Mucosa of rectum (tissue), 2 donors: ENCODE data around the gene ARHGAP23.
A peak's percentile ranks its signal among the peaks of the same experiment; 100 is the strongest.

Experiments used
- H3K27ac ChIP-seq, 2 donors: one replicate each; pipeline ENCODE4 v1.7.0; 2013; ENCODE audit warnings: inconsistent platforms in 2 of 2, low read depth in 2 of 2, low read length in 2 of 2
- H3K27me3 ChIP-seq, 2 donors: one replicate each; pipeline ENCODE4 v1.7.0; 2013; ENCODE audit warnings: low read length in 2 of 2; ENCODE audit not compliant: control insufficient read depth in 2 of 2, insufficient read depth in 2 of 2
- H3K36me3 ChIP-seq, 2 donors: one replicate each; pipeline ENCODE4 v1.7.0; 2013; ENCODE audit warnings: low read length in 2 of 2; ENCODE audit not compliant: control insufficient read depth in 2 of 2, insufficient read depth in 2 of 2
- H3K4me1 ChIP-seq, 2 donors: one replicate each; pipeline ENCODE4 v1.7.0; 2013; ENCODE audit warnings: low read length in 2 of 2, mild to moderate bottlenecking in 1 of 2; ENCODE audit not compliant: control insufficient read depth in 2 of 2, insufficient read depth in 2 of 2
- H3K4me3 ChIP-seq, 2 donors: one replicate each; pipeline ENCODE4 v1.7.0; 2013; ENCODE audit warnings: low read length in 2 of 2
- H3K9ac ChIP-seq, 2 donors: one replicate each; pipeline ENCODE4 v1.7.0; 2013; ENCODE audit warnings: low read length in 2 of 2, low read depth in 1 of 2, mild to moderate bottlenecking in 1 of 2
- H3K9me3 ChIP-seq, 2 donors: one replicate each; pipeline ENCODE4 v1.7.0; 2013; ENCODE audit warnings: low read length in 2 of 2; ENCODE audit not compliant: control insufficient read depth in 2 of 2
- donor health status: healthy.
- donor health status: Normal muscosa, but diverticular disease.

Gene ARHGAP23

GRCh38 chr17:38441429-38442061 lies 13.3 kb downstream of the ARHGAP23 start:
- peaks cover 0 to 4% of the 10 kb centered on the region in 2 donors for H3K4me1 ChIP-seq
- H3K4me3 ChIP-seq: no peak overlapping the region
- H3K36me3 ChIP-seq: no peaks in the 10 kb centered on the region
- no peaks in the 10 kb centered on the region for H3K27me3 ChIP-seq
- H3K27ac ChIP-seq: no peak overlapping the region
- no peaks in the 10 kb centered on the region for H3K9me3 ChIP-seq
- H3K9ac ChIP-seq: no peak overlapping the region

DNA sequence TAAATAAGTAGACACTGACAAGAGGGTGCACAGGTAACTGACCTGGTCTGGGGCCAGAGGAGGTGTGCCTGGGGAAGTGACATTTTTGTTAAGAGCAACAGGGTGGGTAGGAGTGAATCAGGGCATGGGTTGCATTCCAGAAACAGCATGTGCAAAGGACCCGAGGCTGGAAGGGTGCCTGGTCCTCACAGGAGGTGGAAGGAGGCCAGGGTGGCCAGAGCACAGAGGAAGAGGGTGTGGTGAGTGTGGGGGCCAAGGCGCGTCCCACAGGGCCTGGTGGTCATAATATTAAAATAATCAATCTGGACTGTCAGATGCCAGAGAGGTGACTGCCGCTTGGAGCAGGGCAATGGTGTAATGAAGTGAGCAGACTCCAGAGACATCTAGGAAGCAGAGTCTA lies 14.3 kb downstream of the ARHGAP23 start:
- Histone ChIP-seq H3K27me3 (no peaks in the 10 kb centered on the region), H3K27ac (no peak overlapping the region)

GRCh38 chr17:38443356-38444031 lies 15.2 kb downstream of the ARHGAP23 start:
- Histone ChIP-seq H3K9ac (no peak overlapping the region), H3K27me3 (no peaks in the 10 kb centered on the region), H3K4me3 (no peak overlapping the region), H3K4me1 (peaks cover 0 to 4% of the 10 kb centered on the region in 2 donors), H3K36me3 (no peaks in the 10 kb centered on the region), H3K9me3 (no peaks in the 10 kb centered on the region), H3K27ac (no peak overlapping the region)

More for the DNA sequence above, 14.3 kb downstream of the ARHGAP23 start:
- Histone ChIP-seq H3K4me3 (no peak overlapping the region), H3K36me3 (no peaks in the 10 kb centered on the region), H3K9me3 (no peaks in the 10 kb centered on the region), H3K4me1 (peaks cover 0 to 4% of the 10 kb centered on the region in 2 donors), H3K9ac (no peak overlapping the region)

- Histone ChIP-seq H3K9ac (no peak overlapping the region), H3K4me1 (peaks cover 0 to 4% of the 10 kb centered on the region in 2 donors), H3K36me3 (no peaks in the 10 kb centered on the region), H3K4me3 (no peak overlapping the region), H3K27me3 (no peaks in the 10 kb centered on the region), H3K27ac (no peak overlapping the region), H3K9me3 (no peaks in the 10 kb centered on the region)
Measured at GRCh38 chr17:38444151-38444550, 15.9 kb downstream of the ARHGAP23 start.

- H3K36me3 ChIP-seq: no peaks in the 10 kb centered on the region
- no peaks in the 10 kb centered on the region for H3K9me3 ChIP-seq
- H3K27ac ChIP-seq: no peak overlapping the region
- no peak overlapping the region for H3K4me3 ChIP-seq
- H3K4me1 ChIP-seq: peaks cover 0 to 8% of the 10 kb centered on the region in 2 donors
- H3K9ac ChIP-seq: no peak overlapping the region
- no peaks in the 10 kb centered on the region for H3K27me3 ChIP-seq
Measured at GRCh38 chr17:38447502-38448085, 19.3 kb downstream of the ARHGAP23 start.

GRCh38 chr17:38448208-38448771 lies 20.0 kb downstream of the ARHGAP23 start:
- H3K36me3 ChIP-seq: no peaks in the 10 kb centered on the region
- H3K27ac ChIP-seq: no peak overlapping the region
- peaks cover 3 to 5% of the 10 kb centered on the region in 2 donors for H3K27me3 ChIP-seq
- H3K4me3 ChIP-seq: no peak overlapping the region
- H3K9ac ChIP-seq: no peak overlapping the region
- no peaks in the 10 kb centered on the region for H3K9me3 ChIP-seq
- H3K4me1 ChIP-seq: peaks cover 0 to 8% of the 10 kb centered on the region in 2 donors

GRCh38 chr17:38449364-38449763 lies 21.1 kb downstream of the ARHGAP23 start:
- Histone ChIP-seq H3K9me3 (no peaks in the 10 kb centered on the region), H3K36me3 (no peaks in the 10 kb centered on the region), H3K27me3 (peaks cover 6 to 10% of the 10 kb centered on the region in 2 donors), H3K27ac (no peak overlapping the region), H3K9ac (no peak overlapping the region), H3K4me3 (no peak overlapping the region), H3K4me1 (peaks cover 0 to 3% of the 10 kb centered on the region in 2 donors)

DNA sequence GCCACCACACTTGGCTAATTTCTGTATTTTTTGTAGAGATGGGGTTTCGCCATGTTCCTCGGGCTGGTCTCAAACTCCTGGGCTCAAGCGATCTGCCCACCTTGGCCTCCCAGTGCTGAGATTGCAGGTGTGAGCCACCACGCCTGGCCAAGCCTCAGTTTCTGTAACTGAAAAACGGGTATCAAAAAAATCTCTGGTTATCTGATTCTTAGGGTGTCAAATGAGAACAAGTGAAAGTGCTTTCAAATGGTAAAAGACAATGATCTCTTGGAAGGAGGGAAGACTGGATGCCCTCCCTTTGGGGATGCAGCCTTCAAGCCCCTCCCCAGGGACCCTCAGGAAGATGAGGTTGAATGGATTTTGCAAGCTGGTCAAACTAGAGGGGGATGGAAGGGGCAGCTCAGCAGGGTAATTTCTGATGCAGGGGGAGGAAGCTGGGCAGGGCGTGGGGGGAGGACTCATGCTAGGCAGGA lies 22.3 kb downstream of the ARHGAP23 start:
- Histone ChIP-seq H3K9me3 (no peaks in the 10 kb centered on the region), H3K36me3 (no peaks in the 10 kb centered on the region), H3K9ac (no peak overlapping the region), H3K27ac (no peak overlapping the region), H3K27me3 (peaks cover 9 to 16% of the 10 kb centered on the region in 2 donors), H3K4me1 (peaks cover 0 to 3% of the 10 kb centered on the region in 2 donors), H3K4me3 (no peak overlapping the region)

DNA sequence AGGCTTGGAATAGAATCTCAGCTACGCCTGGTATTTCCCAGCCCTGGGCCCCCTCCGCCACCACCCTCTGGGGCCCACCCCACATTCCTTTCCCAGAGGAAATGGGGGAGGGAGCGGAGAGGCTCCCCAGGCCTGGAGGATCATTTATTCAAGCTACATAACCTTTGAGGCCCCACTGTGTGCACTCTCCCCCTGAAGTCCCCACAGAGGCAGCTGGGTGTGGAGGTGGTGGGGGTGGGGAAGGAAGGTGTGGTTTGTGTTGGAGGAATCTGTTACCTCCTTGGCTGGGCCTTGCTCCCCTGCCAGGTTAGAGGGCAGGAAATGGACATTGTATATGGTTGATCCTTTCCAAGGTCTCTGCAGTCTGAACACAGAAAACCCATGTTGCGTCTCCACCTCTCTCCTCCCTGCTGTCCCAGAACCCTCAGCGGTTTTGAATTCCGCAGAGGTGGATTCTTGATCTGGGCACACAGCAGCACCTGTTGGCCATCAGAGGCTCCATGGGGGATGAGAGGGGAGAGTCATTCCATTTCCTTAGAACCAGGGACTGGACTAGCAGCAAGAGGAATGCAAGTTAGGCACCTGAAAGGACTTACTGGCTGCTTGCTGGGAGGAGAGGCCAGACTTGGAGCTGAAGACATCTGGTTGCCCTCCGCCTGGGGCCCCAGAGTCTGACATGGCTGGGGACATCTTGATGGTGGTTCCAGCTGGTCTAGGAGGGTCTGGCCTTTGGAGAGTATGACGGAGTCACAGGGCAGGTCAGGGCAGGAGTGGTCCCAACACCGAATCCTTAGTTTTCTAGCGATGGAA lies 23.0 kb downstream of the ARHGAP23 start:
- peak overlapping the region in 1 of 2 donors; percentile 20 for H3K4me3 ChIP-seq
- no peaks in the 10 kb centered on the region for H3K36me3 ChIP-seq
- H3K4me1 ChIP-seq: peaks cover 0 to 3% of the 10 kb centered on the region in 2 donors
- H3K9ac ChIP-seq: no peak overlapping the region
- peaks cover 9 to 16% of the 10 kb centered on the region in 2 donors for H3K27me3 ChIP-seq
- no peaks in the 10 kb centered on the region for H3K9me3 ChIP-seq
- peak overlapping the region; percentile 26 to 61 for H3K27ac ChIP-seq
